Raji (cell line): ENCODE results near the gene FGD4.

ENCODE experiments used
- POLR2A ChIP-seq: IDR thresholded peaks from 2 replicates; pipeline ENCODE4 v1.6.1; 2011; ENCODE audit warnings: low read depth, low read length, control low read depth; ENCODE audit not compliant: insufficient read depth

Gene FGD4

GRCh38 chr12:32522331-32523221 is 123.2 kb downstream of the FGD4 start:
- TF ChIP-seq POLR2A, result no peak

- TF ChIP-seq POLR2A, result no peak
Observed at GRCh38 chr12:32532422-32532821, 133.1 kb downstream of the FGD4 start.

GRCh38 chr12:32532951-32533350 is 133.6 kb downstream of the FGD4 start:
- no peak for TF ChIP-seq POLR2A

- 0 out of 2 replicates have a peak, but pooled peaks have one; percentile 26 for TF ChIP-seq POLR2A
Observed at GRCh38 chr12:32533971-32534590, 134.7 kb downstream of the FGD4 start.

GRCh38 chr12:32534698-32535097 is 135.3 kb downstream of the FGD4 start:
- no peak for TF ChIP-seq POLR2A

GRCh38 chr12:32535288-32535999 is 136.1 kb downstream of the FGD4 start:
- no peak for TF ChIP-seq POLR2A

GRCh38 chr12:32536000-32536345 is 136.6 kb downstream of the FGD4 start:
- no peak for TF ChIP-seq POLR2A

- no peak for TF ChIP-seq POLR2A
Observed at GRCh38 chr12:32541754-32542374, 142.5 kb downstream of the FGD4 start.

- no peak for TF ChIP-seq POLR2A
Observed at GRCh38 chr12:32542428-32543229, 143.3 kb downstream of the FGD4 start.

GRCh38 chr12:32544893-32545292 is 145.5 kb downstream of the FGD4 start:
- TF ChIP-seq POLR2A, result no peak

GRCh38 chr12:32545413-32545980 is 146.1 kb downstream of the FGD4 start:
- no peak for TF ChIP-seq POLR2A

GRCh38 chr12:32546272-32546671 is 146.9 kb downstream of the FGD4 start:
- no peak for TF ChIP-seq POLR2A

- TF ChIP-seq POLR2A, result no peak
Observed at GRCh38 chr12:32548691-32549281, 149.4 kb downstream of the FGD4 start.

GRCh38 chr12:32549675-32550079 is 150.3 kb downstream of the FGD4 start:
- TF ChIP-seq POLR2A, result no peak

- no peak for TF ChIP-seq POLR2A
Observed at GRCh38 chr12:32551058-32551457, 151.7 kb downstream of the FGD4 start.
